Vagina (tissue), 2 donors: ENCODE measurements around the gene ZNRF1.

ENCODE experiments used
- POLR2A ChIP-seq, 2 donors: fragments of 450-650 bp; IDR thresholded peaks; one replicate each; pipeline ENCODE4 v1.6.1; 2017; ENCODE audit warnings: antibody characterized with exemption in 2 of 2, mild to moderate bottlenecking in 2 of 2, moderate library complexity in 2 of 2
- POLR2AphosphoS5 ChIP-seq, 2 donors: sonication (generic); formaldehyde crosslinking; IDR thresholded peaks; one replicate each; pipeline ENCODE4 v1.9.0; 2017; ENCODE audit warnings: antibody characterized with exemption in 2 of 2, mild to moderate bottlenecking in 2 of 2, low read depth in 1 of 2; ENCODE audit not compliant: insufficient read depth in 1 of 2
- TF ChIP-seq, protein P1 (sequence below), 3 experiments: fragments of 450-650 bp in 2 of 3; fragments of 200-600 bp in 1 of 3; sonication (generic) in 1 of 3; IDR thresholded peaks; one replicate each; pipeline ENCODE4 v1.5.1; 2017 to 2019; ENCODE audit warnings: antibody characterized with exemption in 3 of 3, mild to moderate bottlenecking in 2 of 3, moderate library complexity in 2 of 3

DNA sequence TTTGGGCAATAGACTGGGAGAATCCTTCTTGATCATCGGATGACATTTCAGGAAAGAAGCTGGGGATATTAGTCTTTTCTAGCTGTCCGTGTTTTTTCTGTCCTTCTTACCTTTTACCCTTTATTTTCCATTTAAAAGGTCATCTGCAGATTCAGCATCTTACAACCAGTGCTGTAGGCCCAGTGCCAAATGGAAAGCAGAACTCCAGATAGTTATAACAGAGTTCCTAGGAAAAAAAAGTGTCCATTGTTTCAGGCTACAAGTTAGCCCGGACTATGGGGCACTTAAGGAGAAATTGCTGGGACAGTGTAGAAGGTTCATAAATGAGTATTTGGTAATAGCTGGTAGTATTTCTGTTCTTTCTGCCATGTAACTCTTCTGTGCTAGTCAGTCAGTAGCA is 89.4 kb downstream of the ZNRF1 start:
- TF ChIP-seq POLR2A (IDR thresholded peaks at IDR 0.05) (no peak), POLR2AphosphoS5 (IDR thresholded peaks at IDR 0.05; ENCODE audit: insufficient read depth in 1 of 2, low read depth in 1 of 2) (no peak)
- TF ChIP-seq, protein P1, sequence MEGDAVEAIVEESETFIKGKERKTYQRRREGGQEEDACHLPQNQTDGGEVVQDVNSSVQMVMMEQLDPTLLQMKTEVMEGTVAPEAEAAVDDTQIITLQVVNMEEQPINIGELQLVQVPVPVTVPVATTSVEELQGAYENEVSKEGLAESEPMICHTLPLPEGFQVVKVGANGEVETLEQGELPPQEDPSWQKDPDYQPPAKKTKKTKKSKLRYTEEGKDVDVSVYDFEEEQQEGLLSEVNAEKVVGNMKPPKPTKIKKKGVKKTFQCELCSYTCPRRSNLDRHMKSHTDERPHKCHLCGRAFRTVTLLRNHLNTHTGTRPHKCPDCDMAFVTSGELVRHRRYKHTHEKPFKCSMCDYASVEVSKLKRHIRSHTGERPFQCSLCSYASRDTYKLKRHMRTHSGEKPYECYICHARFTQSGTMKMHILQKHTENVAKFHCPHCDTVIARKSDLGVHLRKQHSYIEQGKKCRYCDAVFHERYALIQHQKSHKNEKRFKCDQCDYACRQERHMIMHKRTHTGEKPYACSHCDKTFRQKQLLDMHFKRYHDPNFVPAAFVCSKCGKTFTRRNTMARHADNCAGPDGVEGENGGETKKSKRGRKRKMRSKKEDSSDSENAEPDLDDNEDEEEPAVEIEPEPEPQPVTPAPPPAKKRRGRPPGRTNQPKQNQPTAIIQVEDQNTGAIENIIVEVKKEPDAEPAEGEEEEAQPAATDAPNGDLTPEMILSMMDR (IDR thresholded peaks at IDR 0.05): no peak
